DOHH2 (cell line): ENCODE results near the gene MOB3C.

Experiments used
- CTCF ChIP-seq: fragments of 200-600 bp; sonication (generic); IDR thresholded peaks from one replicate; pipeline ENCODE4 v1.5.1; 2014; ENCODE audit warnings: antibody characterized with exemption, mild to moderate bottlenecking, low read depth, low read length; ENCODE audit not compliant: poor library complexity, severe bottlenecking
- EZH2phosphoT487 ChIP-seq: fragments of 200-600 bp; sonication (generic); IDR thresholded peaks from 2 replicates; pipeline ENCODE4 v1.6.1; 2017; ENCODE audit warnings: borderline replicate concordance, mild to moderate bottlenecking, antibody characterized with exemption, low read length, moderate library complexity, mixed read lengths

GRCh38 chr1:46617833-46618232 is 1.2 kb upstream of the MOB3C start:
- TF ChIP-seq CTCF (no peak), EZH2phosphoT487 (no peak)
